ENCODE measurements around the gene S100A7A. TPM values are rescaled to one million over a fixed set of nuclear protein-coding genes. Genes with fewer than 3 reads are reported as not detected.

S100A7A gene
- total RNA-seq, 2 donors from 2014 or later = not detected

DNA sequence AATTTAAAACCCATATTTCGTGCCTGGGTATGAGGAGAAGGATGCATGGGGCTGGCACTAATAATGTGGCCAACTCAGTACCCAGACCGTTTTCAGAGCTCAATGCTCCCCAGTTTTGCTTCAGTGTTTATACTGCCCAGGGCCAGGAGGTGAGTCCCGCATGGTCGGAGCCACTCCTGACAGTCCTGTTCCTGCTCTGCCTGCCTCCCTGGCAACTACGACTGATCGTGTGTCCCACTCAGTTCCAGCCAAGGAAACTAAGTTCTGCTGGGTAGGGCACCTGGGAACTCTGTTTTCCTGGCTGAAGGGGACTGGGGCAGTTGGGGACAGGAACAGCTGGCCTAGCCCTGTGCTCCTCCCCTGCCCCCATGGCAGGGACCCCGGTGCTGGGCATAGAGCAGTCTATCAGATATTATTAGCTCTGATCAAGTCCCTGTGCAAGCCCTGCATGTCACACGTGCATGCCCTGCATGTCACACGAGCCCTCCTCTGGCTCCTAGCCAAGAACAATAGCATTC is 25.0 kb downstream of the S100A7A start:
- H3K9me3 ChIP-seq (ENCODE audit: control insufficient read depth, low read length) = no peaks in the 10 kb centered on the region
- DNase-seq = no peak
- H3K27me3 ChIP-seq (ENCODE audit: control insufficient read depth, insufficient read depth, low read length, poor library complexity, severe bottlenecking) = peaks cover 18% of the 10 kb centered on the region
- no peak overlapping the region for H3K4me3 ChIP-seq (ENCODE audit: low read length)
- H3K36me3 ChIP-seq (ENCODE audit: control insufficient read depth, insufficient read depth, low read length) = no peaks in the 10 kb centered on the region
- no peaks in the 10 kb centered on the region for H3K4me1 ChIP-seq (ENCODE audit: control insufficient read depth, insufficient read depth, low read length)
- TF ChIP-seq, protein P1, sequence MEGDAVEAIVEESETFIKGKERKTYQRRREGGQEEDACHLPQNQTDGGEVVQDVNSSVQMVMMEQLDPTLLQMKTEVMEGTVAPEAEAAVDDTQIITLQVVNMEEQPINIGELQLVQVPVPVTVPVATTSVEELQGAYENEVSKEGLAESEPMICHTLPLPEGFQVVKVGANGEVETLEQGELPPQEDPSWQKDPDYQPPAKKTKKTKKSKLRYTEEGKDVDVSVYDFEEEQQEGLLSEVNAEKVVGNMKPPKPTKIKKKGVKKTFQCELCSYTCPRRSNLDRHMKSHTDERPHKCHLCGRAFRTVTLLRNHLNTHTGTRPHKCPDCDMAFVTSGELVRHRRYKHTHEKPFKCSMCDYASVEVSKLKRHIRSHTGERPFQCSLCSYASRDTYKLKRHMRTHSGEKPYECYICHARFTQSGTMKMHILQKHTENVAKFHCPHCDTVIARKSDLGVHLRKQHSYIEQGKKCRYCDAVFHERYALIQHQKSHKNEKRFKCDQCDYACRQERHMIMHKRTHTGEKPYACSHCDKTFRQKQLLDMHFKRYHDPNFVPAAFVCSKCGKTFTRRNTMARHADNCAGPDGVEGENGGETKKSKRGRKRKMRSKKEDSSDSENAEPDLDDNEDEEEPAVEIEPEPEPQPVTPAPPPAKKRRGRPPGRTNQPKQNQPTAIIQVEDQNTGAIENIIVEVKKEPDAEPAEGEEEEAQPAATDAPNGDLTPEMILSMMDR (conservative IDR thresholded peaks at IDR 0.05) = no peak
- Mint-ChIP-seq H3K4me3 (no peak overlapping the region), H3K27ac (no peak overlapping the region), H3K36me3 (ENCODE audit: low read depth) (no peaks in the 10 kb centered on the region), H3K4me1 (no peaks in the 10 kb centered on the region), H3K27me3 (ENCODE audit: insufficient read depth) (peaks cover 5% of the 10 kb centered on the region), H3K9me3 (no peaks in the 10 kb centered on the region)
- H3K9ac ChIP-seq (ENCODE audit: extremely low read depth, low read length, poor library complexity, severe bottlenecking) = no peak overlapping the region
- no peak overlapping the region for H3K27ac ChIP-seq (ENCODE audit: low read depth, low read length)
- WGBS, 2 experiments (ENCODE audit: insufficient coverage in 1 of 2, insufficient read length in 1 of 2) = 76 to 77% methylated on average over 7 to 9 of the region's 9 CpGs

DNA sequence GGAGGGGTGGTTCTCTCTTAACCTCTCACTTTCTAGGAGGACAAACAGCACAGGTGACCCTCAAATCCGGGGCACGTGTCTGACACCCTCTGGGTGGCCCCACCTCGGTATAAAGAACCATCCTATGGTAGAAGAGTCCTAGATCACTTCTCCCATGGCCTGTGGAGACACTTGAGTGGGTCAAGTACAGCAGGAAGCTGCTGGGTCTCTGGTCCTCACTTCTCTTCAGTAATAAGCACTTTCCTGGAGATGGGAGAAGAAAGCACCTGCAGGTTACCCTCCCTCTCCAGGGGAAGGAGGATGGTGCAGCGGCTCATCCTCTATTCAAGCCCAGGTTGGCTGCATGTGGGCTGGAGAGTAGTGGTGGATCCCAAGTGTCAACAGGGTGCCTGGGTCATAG is 27.2 kb downstream of the S100A7A start:
- Mint-ChIP-seq H3K27me3 (ENCODE audit: insufficient read depth) (peaks cover 4% of the 10 kb centered on the region), H3K4me3 (no peak overlapping the region), H3K4me1 (no peaks in the 10 kb centered on the region), H3K36me3 (ENCODE audit: low read depth) (no peaks in the 10 kb centered on the region), H3K9me3 (no peaks in the 10 kb centered on the region), H3K27ac (no peak overlapping the region)
- H3K4me3 ChIP-seq (ENCODE audit: low read length) = no peak overlapping the region
- TF ChIP-seq, protein P1 (conservative IDR thresholded peaks at IDR 0.05) = no peak
- no peaks in the 10 kb centered on the region for H3K4me1 ChIP-seq (ENCODE audit: control insufficient read depth, insufficient read depth, low read length)
- no peaks in the 10 kb centered on the region for H3K36me3 ChIP-seq (ENCODE audit: control insufficient read depth, insufficient read depth, low read length)
- H3K27ac ChIP-seq (ENCODE audit: low read depth, low read length) = no peak overlapping the region
- H3K9me3 ChIP-seq (ENCODE audit: control insufficient read depth, low read length) = no peaks in the 10 kb centered on the region
- no peak overlapping the region for H3K9ac ChIP-seq (ENCODE audit: extremely low read depth, low read length, poor library complexity, severe bottlenecking)
- no peak for DNase-seq
- WGBS, 2 experiments (ENCODE audit: insufficient coverage in 1 of 2, insufficient read length in 1 of 2) = 55 to 100% methylated on average over 1 to 4 of the region's 4 CpGs
- peaks cover 12% of the 10 kb centered on the region for H3K27me3 ChIP-seq (ENCODE audit: control insufficient read depth, insufficient read depth, low read length, poor library complexity, severe bottlenecking)

DNA sequence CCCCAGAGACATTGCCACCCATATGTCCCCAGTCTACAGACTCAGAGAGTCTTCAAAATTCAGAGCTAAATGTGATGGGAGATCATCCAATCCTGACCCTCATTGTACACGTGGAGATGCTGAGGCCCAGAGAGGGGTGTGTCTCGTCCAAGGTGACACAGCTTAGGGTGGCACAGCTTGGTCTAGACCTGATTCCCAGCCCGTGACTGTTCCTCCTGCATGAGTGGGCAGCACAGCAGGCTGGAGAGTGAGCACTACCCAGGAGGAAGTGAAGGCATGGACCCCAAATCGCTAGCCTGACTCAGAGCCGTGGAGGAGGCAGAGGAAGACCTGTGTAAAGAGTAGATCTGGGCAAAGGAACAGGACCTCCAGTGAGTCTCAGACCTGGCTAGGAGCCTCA is 27.8 kb downstream of the S100A7A start:
- H3K27me3 Mint-ChIP-seq (ENCODE audit: insufficient read depth) = peaks cover 4% of the 10 kb centered on the region
- no peak overlapping the region for H3K4me3 ChIP-seq (ENCODE audit: low read length)
- no peak overlapping the region for H3K9ac ChIP-seq (ENCODE audit: extremely low read depth, low read length, poor library complexity, severe bottlenecking)
- 67 to 77% methylated on average over 5 of the region's 5 CpGs for WGBS, 2 experiments (ENCODE audit: insufficient coverage in 1 of 2, insufficient read length in 1 of 2)
- no peaks in the 10 kb centered on the region for H3K9me3 ChIP-seq (ENCODE audit: control insufficient read depth, low read length)
- H3K4me1 Mint-ChIP-seq = no peaks in the 10 kb centered on the region
- TF ChIP-seq, protein P1 (conservative IDR thresholded peaks at IDR 0.05) = no peak
- no peak overlapping the region for H3K27ac Mint-ChIP-seq
- no peaks in the 10 kb centered on the region for H3K36me3 Mint-ChIP-seq (ENCODE audit: low read depth)
- H3K27ac ChIP-seq (ENCODE audit: low read depth, low read length) = no peak overlapping the region
- no peaks in the 10 kb centered on the region for H3K4me1 ChIP-seq (ENCODE audit: control insufficient read depth, insufficient read depth, low read length)
- DNase-seq = no peak
- peaks cover 12% of the 10 kb centered on the region for H3K27me3 ChIP-seq (ENCODE audit: control insufficient read depth, insufficient read depth, low read length, poor library complexity, severe bottlenecking)
- no peak overlapping the region for H3K4me3 Mint-ChIP-seq
- no peaks in the 10 kb centered on the region for H3K9me3 Mint-ChIP-seq
- no peaks in the 10 kb centered on the region for H3K36me3 ChIP-seq (ENCODE audit: control insufficient read depth, insufficient read depth, low read length)
